NCI-H524 (cell line): ENCODE results near the gene INO80.
"Not testable (repeated sequence)": the region's sequence is repeated elsewhere in the genome, so short reads cannot be mapped to it uniquely, and the experiment has no call there.

Source experiments
- DNase-seq, 2 experiments: peaks; one replicate each; lab custom pipeline; 2025; lab: John Stamatoyannopoulos, UW

The INO80 gene

GRCh38 chr15:41116116-41116961 lies at the start of gene INO80:
INO80 (minus strand) TSS chr15:41116280; CDS start chr15:41096310, 19,970 bp downstream.
- peak; percentile 97 to 99 for DNase-seq

GRCh38 chr15:41161736-41162135 lies 45.7 kb upstream of the INO80 start:
- no peak for DNase-seq

- no peak for DNase-seq
Observed at GRCh38 chr15:41161336-41161735, 45.3 kb upstream of the INO80 start.

- DNase-seq: no peak
Observed at GRCh38 chr15:41160639-41161315, 44.7 kb upstream of the INO80 start.

GRCh38 chr15:41154412-41154811 lies 38.3 kb upstream of the INO80 start:
- DNase-seq: no peak

GRCh38 chr15:41153733-41154132 lies 37.7 kb upstream of the INO80 start:
- no peak for DNase-seq

- DNase-seq: no peak
Observed at GRCh38 chr15:41151451-41152005, 35.4 kb upstream of the INO80 start.

- DNase-seq: no peak
Observed at GRCh38 chr15:41150279-41150678, 34.2 kb upstream of the INO80 start.

- DNase-seq: no peak
Observed at GRCh38 chr15:41148065-41148464, 32.0 kb upstream of the INO80 start.

GRCh38 chr15:41139619-41140018 lies 23.5 kb upstream of the INO80 start:
- no peak for DNase-seq

GRCh38 chr15:41139112-41139511 lies 23.0 kb upstream of the INO80 start:
- DNase-seq: not testable (repeated sequence)

GRCh38 chr15:41135580-41135979 lies 19.5 kb upstream of the INO80 start:
- DNase-seq: not testable (repeated sequence)

GRCh38 chr15:41133454-41133853 lies 17.4 kb upstream of the INO80 start:
- no peak for DNase-seq

GRCh38 chr15:41132094-41132493 lies 16.0 kb upstream of the INO80 start:
- not testable (repeated sequence) for DNase-seq

- DNase-seq: no peak
Observed at GRCh38 chr15:41128174-41128902, 12.3 kb upstream of the INO80 start.

GRCh38 chr15:41125931-41126642 lies 10.0 kb upstream of the INO80 start:
- no peak for DNase-seq

- DNase-seq: no peak
Observed at GRCh38 chr15:41125063-41125669, 9.1 kb upstream of the INO80 start.

GRCh38 chr15:41124058-41124457 lies 8.0 kb upstream of the INO80 start:
- DNase-seq: no peak

GRCh38 chr15:41122849-41123248 lies 6.8 kb upstream of the INO80 start:
- DNase-seq: no peak

GRCh38 chr15:41121951-41122350 lies 5.9 kb upstream of the INO80 start:
- DNase-seq: no peak

- no peak for DNase-seq
Observed at GRCh38 chr15:41116962-41117252, 827 bp upstream of the INO80 start.
